ENCODE measurements around the gene GNL1. TPM values are rescaled to one million over a fixed set of nuclear protein-coding genes. Genes with fewer than 3 reads are reported as not detected.
A peak's percentile ranks its signal among the peaks of the same experiment; 100 is the strongest.

The GNL1 gene
- total and polyA plus RNA-seq, 2 of the 8 experiments (the other 6 are each of a cell fraction or from before 2014, with no cell fraction given) = 42.4 to 67.8 TPM

GRCh38 chr6:30554962-30555815 lies 1.1 kb downstream of the GNL1 start:
- H3K36me3 ChIP-seq (ENCODE audit: control insufficient read depth in 2 of 4, insufficient read depth in 4 of 4, low read length in 3 of 4) = peaks cover 4 to 29% (median 19%) of the 10 kb centered on the region in 4 experiments
- CTCF ChIA-PET (ENCODE audit: partially characterized antibody) = interaction anchor here (0.8 to 20.8 kb wide), 10 partner anchors 9 to 102 kb away, joined by 3 to 326 read pairs (median 4); no protein-coding TSS in a partner anchor
- H4K20me1 ChIP-seq (replicated peaks in 1 of 2; ENCODE audit: control insufficient read depth in 1 of 2, insufficient read depth in 2 of 2, low read length in 2 of 2) = peaks cover 0 to 6% of the 10 kb centered on the region in 2 experiments
- H3K79me2 ChIP-seq (ENCODE audit: control insufficient read depth in 1 of 2, insufficient read depth in 2 of 2, low read length in 2 of 2) = peaks cover 3 to 34% of the 10 kb centered on the region in 2 experiments
- H3K56ac ChIP-seq (replicated peaks; ENCODE audit: insufficient read length, low read depth, low read length) = peak overlapping the region; percentile 90
- H3K27me3 ChIP-seq (replicated peaks in 1 of 4; ENCODE audit: control insufficient read depth in 3 of 4, extremely low read depth in 1 of 4, insufficient read depth in 3 of 4, low read length in 3 of 4) = no peaks in the 10 kb centered on the region
- H4K5ac ChIP-seq (ENCODE audit: insufficient read length, low read depth, low read length) = peak overlapping the region; percentile 48
- peaks cover 0 to 3% (median 1%) of the 10 kb centered on the region in 4 experiments; a peak in 1 of 7 replicates for H3K4me1 ChIP-seq (replicated peaks in 1 of 4; ENCODE audit: control insufficient read depth in 3 of 4, insufficient read depth in 4 of 4, low read length in 3 of 4)
- no peak overlapping the region for H2AK5ac ChIP-seq (ENCODE audit: low read depth, low read length)
- peak overlapping the region; percentile 99; the same call in 1 of the 2 replicates for H2BK5ac ChIP-seq (ENCODE audit: low read depth, low read length)
- H3K27ac ChIP-seq (ENCODE audit: low read depth, low read length) = peak overlapping the region; percentile 93
- H4K8ac ChIP-seq (ENCODE audit: extremely low read depth, insufficient read depth, low read length) = peak overlapping the region; percentile 65; the same call in 1 of the 2 replicates
- H3K23me2 ChIP-seq (ENCODE audit: low read depth, low read length) = peaks cover 16% of the 10 kb centered on the region
- POLR2A ChIA-PET (ENCODE audit: partially characterized antibody) = interaction anchor here (0.8 to 5.4 kb wide), 18 partner anchors 9 to 166 kb away, joined by 3 to 68 read pairs (median 4); partner anchors contain the start of genes ABCF1, MRPS18B and PPP1R10
- H3K9ac ChIP-seq (replicated peaks in 1 of 4; ENCODE audit: extremely low read depth in 1 of 4, low read depth in 3 of 4, low read length in 3 of 4) = peak overlapping the region in 3 of 4 experiments; percentile 72 to 90 (median 90); a peak in 6 of 7 replicates
- H3K9me3 ChIP-seq (ENCODE audit: insufficient read depth in 2 of 2, low read depth in 1 of 2, low read length in 1 of 2) = no peaks in the 10 kb centered on the region
- H2BK20ac ChIP-seq (ENCODE audit: low read length) = no peak overlapping the region
- peak overlapping the region; percentile 9 for H4K91ac ChIP-seq (replicated peaks; ENCODE audit: insufficient read length, low read length)
- H3K14ac ChIP-seq (ENCODE audit: insufficient read length) = no peak overlapping the region
- FAIRE-seq = no peak
- H3K4me3 ChIP-seq (ENCODE audit: extremely low read depth in 1 of 4, insufficient read depth in 2 of 4, low read depth in 3 of 4, low read length in 4 of 4) = peak overlapping the region; percentile 76 to 91 (median 89)
- peak in 1 of 2 experiments; percentile 82 for DNase-seq (ENCODE audit: low read depth in 1 of 2, low spot score in 2 of 2)
- WGBS, 2 experiments (ENCODE audit: extremely low coverage in 1 of 2, insufficient coverage in 1 of 2, insufficient read length in 1 of 2, insufficient replicate concordance in 2 of 2, low coverage in 1 of 2, low lambda C conversion rate in 2 of 2, missing lambda C conversion rate in 1 of 2) = 12% methylated on average over 33 of the region's 34 CpGs; no CpG with 5 or more reads in 1 of the 2 experiments
- H3K4me2 ChIP-seq (ENCODE audit: insufficient read depth in 1 of 2, low read depth in 2 of 2, low read length in 2 of 2) = peak overlapping the region; percentile 92 to 99
- no peak overlapping the region for H3K23ac ChIP-seq (ENCODE audit: insufficient read length)
- 0 out of 2 replicates have a peak, but pooled peaks cover 8% of the 10 kb centered on the region for H3K79me1 ChIP-seq (ENCODE audit: low read depth, low read length)
- H2BK12ac ChIP-seq (ENCODE audit: low read depth, low read length) = no peak overlapping the region
- H3K18ac ChIP-seq (ENCODE audit: extremely low read depth, low read length) = peak overlapping the region; percentile 15
- H2BK15ac ChIP-seq (ENCODE audit: low read length) = 0 out of 2 replicates have a peak overlapping the region, but pooled peaks have one; percentile 12
- peak overlapping the region; percentile 15 for H3K4ac ChIP-seq (replicated peaks; ENCODE audit: insufficient read length, low read depth, low read length)
- H2AFZ ChIP-seq (ENCODE audit: low read length) = peak overlapping the region; percentile 0; the same call in 1 of the 2 replicates
- H2BK120ac ChIP-seq (replicated peaks; ENCODE audit: low read depth, low read length) = no peak overlapping the region
- TF ChIP-seq, protein P1, sequence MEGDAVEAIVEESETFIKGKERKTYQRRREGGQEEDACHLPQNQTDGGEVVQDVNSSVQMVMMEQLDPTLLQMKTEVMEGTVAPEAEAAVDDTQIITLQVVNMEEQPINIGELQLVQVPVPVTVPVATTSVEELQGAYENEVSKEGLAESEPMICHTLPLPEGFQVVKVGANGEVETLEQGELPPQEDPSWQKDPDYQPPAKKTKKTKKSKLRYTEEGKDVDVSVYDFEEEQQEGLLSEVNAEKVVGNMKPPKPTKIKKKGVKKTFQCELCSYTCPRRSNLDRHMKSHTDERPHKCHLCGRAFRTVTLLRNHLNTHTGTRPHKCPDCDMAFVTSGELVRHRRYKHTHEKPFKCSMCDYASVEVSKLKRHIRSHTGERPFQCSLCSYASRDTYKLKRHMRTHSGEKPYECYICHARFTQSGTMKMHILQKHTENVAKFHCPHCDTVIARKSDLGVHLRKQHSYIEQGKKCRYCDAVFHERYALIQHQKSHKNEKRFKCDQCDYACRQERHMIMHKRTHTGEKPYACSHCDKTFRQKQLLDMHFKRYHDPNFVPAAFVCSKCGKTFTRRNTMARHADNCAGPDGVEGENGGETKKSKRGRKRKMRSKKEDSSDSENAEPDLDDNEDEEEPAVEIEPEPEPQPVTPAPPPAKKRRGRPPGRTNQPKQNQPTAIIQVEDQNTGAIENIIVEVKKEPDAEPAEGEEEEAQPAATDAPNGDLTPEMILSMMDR (IDR thresholded peaks at IDR 0.05; ENCODE audit: control extremely low read depth in 1 of 3, insufficient read depth in 1 of 3, low read depth in 1 of 3, low read length in 3 of 3) = no peak
- TF ChIP-seq GTF2F1 (IDR thresholded peaks at IDR 0.05; ENCODE audit: borderline replicate concordance, low read depth, low read length) (no peak), KDM1A (IDR thresholded peaks at IDR 0.05; ENCODE audit: borderline replicate concordance, low read length) (no peak), SAP30 (IDR thresholded peaks at IDR 0.05; ENCODE audit: insufficient read depth, insufficient replicate concordance, low read length) (peak; percentile 48), POU5F1 (IDR thresholded peaks at IDR 0.05; ENCODE audit: low read depth, low read length) (no peak), TCF12 (IDR thresholded peaks at IDR 0.05; ENCODE audit: low read depth, low read length) (no peak), CBX5 (IDR thresholded peaks at IDR 0.05; ENCODE audit: low read depth, low read length) (no peak), TAF1 (IDR thresholded peaks at IDR 0.05; ENCODE audit: low read depth, low read length) (no peak)

All from H1 (cell line).